HL-60 (cell line): ENCODE measurements around the gene ENGASE.

ENCODE experiments used
- DNase-seq, 2 experiments: peaks; one replicate each; pipeline ENCODE4 v3.0.0-alpha.2; 2010 to 2020; ENCODE audit warnings: low read depth in 1 of 2, low spot score in 1 of 2
- H3K27ac ChIP-seq: fragments of 250-450 bp; sonication (Bioruptor Pico); replicated peaks from 2 replicates; pipeline ENCODE4 v1.5.1; 2020; ENCODE audit warnings: mild to moderate bottlenecking, moderate library complexity
- H3K27me3 ChIP-seq: fragments of 250-450 bp; sonication (Bioruptor Pico); 2 replicates; pipeline ENCODE4 v1.5.1; 2021; ENCODE audit warnings: mild to moderate bottlenecking, moderate library complexity; ENCODE audit not compliant: insufficient read depth, poor library complexity, severe bottlenecking
- H3K4me3 ChIP-seq: replicated peaks from 2 replicates; pipeline ENCODE4 v1.5.1; 2011; ENCODE audit warnings: mild to moderate bottlenecking, control low read depth, low read length; ENCODE audit not compliant: insufficient read depth
- CTCF ChIP-seq: IDR thresholded peaks from one replicate; pipeline ENCODE4 v1.5.1; 2011; ENCODE audit warnings: low read length, control low read depth, inconsistent platforms; ENCODE audit not compliant: insufficient read depth
- GABPA ChIP-seq: IDR thresholded peaks from 2 replicates; pipeline ENCODE4 v1.6.1; 2012; ENCODE audit warnings: low read depth
- POLR2AphosphoS5 ChIP-seq: IDR thresholded peaks from 2 replicates; pipeline ENCODE4 v1.6.1; 2012; ENCODE audit warnings: low read depth
- REST ChIP-seq: IDR thresholded peaks from 2 replicates; pipeline ENCODE4 v1.6.1; 2012; ENCODE audit warnings: low read depth; ENCODE audit not compliant: insufficient replicate concordance
- SPI1 ChIP-seq: IDR thresholded peaks from 2 replicates; pipeline ENCODE4 v1.6.1; 2012; ENCODE audit warnings: low read depth, mild to moderate bottlenecking, borderline replicate concordance

Gene ENGASE

GRCh38 chr17:79088997-79089328, 14.3 kb downstream of the ENGASE start:
- no peak for TF ChIP-seq SPI1
- no peak for TF ChIP-seq REST
- TF ChIP-seq CTCF, result no peak
- TF ChIP-seq GABPA, result no peak
- TF ChIP-seq POLR2AphosphoS5, result no peak

DNA sequence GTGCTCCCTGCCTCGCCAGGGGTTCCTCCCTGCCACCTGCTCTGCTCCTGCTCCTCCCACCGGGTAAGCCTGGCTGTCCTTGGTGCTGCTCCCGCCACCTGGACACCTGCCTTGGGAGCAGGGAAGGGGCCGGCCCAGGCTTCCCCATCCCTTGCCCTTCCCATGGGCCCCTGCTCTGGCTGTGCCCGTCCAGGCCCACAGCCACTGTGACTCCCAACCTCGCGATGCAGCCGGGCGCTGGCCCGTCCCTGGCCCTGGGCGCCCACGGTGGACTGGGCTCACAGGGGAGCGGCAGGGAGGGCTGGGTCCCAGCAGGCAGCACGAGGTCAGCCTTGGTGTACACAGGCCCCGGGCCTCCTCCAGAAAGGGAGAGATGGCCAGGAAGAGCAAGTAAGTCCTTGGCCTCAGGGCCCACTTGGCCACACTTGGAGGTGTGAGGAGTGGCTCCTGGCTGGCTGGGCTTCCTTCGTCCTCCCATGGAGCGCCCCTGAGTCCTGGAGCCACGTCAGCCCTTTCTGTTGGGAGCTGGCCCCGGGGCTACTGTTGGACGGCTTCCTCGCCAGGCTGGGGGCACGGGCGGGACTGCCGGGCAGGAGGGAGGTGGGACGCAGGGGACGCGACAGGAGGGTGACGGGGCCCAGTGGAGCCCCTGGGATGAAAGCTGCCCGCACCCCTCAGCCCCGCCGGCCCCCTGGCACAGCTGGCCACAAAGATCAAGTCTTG, 15.3 kb downstream of the ENGASE start:
- DNase-seq, result no peak
- TF ChIP-seq GABPA, result no peak
- no peak for TF ChIP-seq CTCF
- no peak for TF ChIP-seq REST
- TF ChIP-seq SPI1, result no peak
- TF ChIP-seq POLR2AphosphoS5, result no peak
- no peak overlapping the region for H3K27ac ChIP-seq
- H3K27me3 ChIP-seq, result peaks cover 16% of the 10 kb centered on the region
- no peak overlapping the region for H3K4me3 ChIP-seq

More at GRCh38 chr17:79088997-79089328, 14.3 kb downstream of the ENGASE start:
- no peak overlapping the region for H3K4me3 ChIP-seq
- no peak for DNase-seq
- no peak overlapping the region for H3K27ac ChIP-seq
- peaks cover 12% of the 10 kb centered on the region for H3K27me3 ChIP-seq

DNA sequence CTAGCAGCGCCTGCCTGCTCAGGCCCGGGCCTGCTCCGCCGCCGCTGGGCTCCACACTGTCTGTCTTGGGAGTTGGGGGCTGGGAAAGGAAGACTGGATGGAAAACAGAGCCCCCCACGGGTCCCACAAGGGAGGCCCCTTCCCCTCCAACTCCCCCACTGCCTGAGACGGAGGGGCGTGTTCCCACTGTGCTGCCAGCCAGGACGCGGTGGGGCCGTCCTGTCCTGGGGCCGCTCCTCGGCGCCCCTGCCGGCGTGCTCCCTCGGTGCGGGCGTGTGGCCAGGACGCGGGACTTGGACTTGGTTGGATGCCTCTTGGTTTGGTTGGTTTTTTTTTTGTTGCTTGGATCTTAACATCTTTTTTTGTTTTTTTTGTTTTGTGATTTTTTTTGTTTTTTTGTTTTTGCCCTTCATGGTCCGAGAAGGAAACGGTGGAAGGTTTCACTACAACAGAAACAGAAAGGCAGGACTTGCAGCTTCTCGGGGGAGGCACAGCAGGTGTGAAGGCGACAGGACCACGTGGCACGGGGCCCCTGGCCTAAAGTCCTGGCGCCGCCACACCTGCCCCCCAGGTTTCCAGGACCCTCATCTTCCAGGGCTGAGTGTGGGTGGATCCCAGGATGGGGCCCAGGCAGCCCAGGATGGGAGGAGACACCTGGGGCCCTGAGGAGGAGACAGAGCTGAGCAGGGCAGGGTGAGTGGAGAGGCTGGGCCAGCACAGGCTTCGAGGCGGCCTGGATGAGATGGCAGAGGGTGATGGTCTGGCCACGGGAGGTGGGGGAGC, 16.0 kb downstream of the ENGASE start:
- no peak overlapping the region for H3K4me3 ChIP-seq
- H3K27ac ChIP-seq, result no peak overlapping the region
- DNase-seq, result no peak
- TF ChIP-seq CTCF, result no peak
- no peak for TF ChIP-seq SPI1
- peaks cover 22% of the 10 kb centered on the region for H3K27me3 ChIP-seq
